ENCODE results near the gene C1QA.

C1QA gene

GRCh38 chr1:22616571-22616970 is 19.9 kb upstream of the C1QA start:
- TF ChIP-seq, protein P1, sequence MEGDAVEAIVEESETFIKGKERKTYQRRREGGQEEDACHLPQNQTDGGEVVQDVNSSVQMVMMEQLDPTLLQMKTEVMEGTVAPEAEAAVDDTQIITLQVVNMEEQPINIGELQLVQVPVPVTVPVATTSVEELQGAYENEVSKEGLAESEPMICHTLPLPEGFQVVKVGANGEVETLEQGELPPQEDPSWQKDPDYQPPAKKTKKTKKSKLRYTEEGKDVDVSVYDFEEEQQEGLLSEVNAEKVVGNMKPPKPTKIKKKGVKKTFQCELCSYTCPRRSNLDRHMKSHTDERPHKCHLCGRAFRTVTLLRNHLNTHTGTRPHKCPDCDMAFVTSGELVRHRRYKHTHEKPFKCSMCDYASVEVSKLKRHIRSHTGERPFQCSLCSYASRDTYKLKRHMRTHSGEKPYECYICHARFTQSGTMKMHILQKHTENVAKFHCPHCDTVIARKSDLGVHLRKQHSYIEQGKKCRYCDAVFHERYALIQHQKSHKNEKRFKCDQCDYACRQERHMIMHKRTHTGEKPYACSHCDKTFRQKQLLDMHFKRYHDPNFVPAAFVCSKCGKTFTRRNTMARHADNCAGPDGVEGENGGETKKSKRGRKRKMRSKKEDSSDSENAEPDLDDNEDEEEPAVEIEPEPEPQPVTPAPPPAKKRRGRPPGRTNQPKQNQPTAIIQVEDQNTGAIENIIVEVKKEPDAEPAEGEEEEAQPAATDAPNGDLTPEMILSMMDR (IDR thresholded peaks at IDR 0.05; ENCODE audit: low read depth, low read length) = no peak
- in situ Hi-C loops (cut with HindIII; ENCODE audit: low sequenced_read_pairs) = no loop called here
- no peak overlapping the region for H3K4me3 ChIP-seq (ENCODE audit: low read depth, low read length)
- no peak for DNase-seq (ENCODE audit: low read depth, low spot score)

- in situ Hi-C loops (cut with HindIII; ENCODE audit: low sequenced_read_pairs) = no loop called here
- no peak overlapping the region for H3K4me3 ChIP-seq (ENCODE audit: low read depth, low read length)
- TF ChIP-seq, protein P1 (IDR thresholded peaks at IDR 0.05; ENCODE audit: low read depth, low read length) = no peak
- no peak for DNase-seq (ENCODE audit: low read depth, low spot score)
These were observed 18.4 kb upstream of the C1QA start for GRCh38 chr1:22618056-22618455.

GRCh38 chr1:22619252-22619651 is 17.2 kb upstream of the C1QA start:
- DNase-seq (ENCODE audit: low read depth, low spot score) = no peak
- in situ Hi-C loops (cut with HindIII; ENCODE audit: low sequenced_read_pairs) = no loop called here
- TF ChIP-seq, protein P1 (IDR thresholded peaks at IDR 0.05; ENCODE audit: low read depth, low read length) = no peak
- no peak overlapping the region for H3K4me3 ChIP-seq (ENCODE audit: low read depth, low read length)

GRCh38 chr1:22619798-22620197 is 16.6 kb upstream of the C1QA start:
- TF ChIP-seq, protein P1 (IDR thresholded peaks at IDR 0.05; ENCODE audit: low read depth, low read length) = no peak
- H3K4me3 ChIP-seq (ENCODE audit: low read depth, low read length) = no peak overlapping the region
- DNase-seq (ENCODE audit: low read depth, low spot score) = no peak
- in situ Hi-C loops (cut with HindIII; ENCODE audit: low sequenced_read_pairs) = no loop called here

- TF ChIP-seq, protein P1 (IDR thresholded peaks at IDR 0.05; ENCODE audit: low read depth, low read length) = no peak
- H3K4me3 ChIP-seq (ENCODE audit: low read depth, low read length) = no peak overlapping the region
- no peak for DNase-seq (ENCODE audit: low read depth, low spot score)
- in situ Hi-C loops (cut with HindIII; ENCODE audit: low sequenced_read_pairs) = no loop called here
These were observed 14.7 kb upstream of the C1QA start for GRCh38 chr1:22621761-22622160.

GRCh38 chr1:22625262-22625925 is 11.0 kb upstream of the C1QA start:
- no peak overlapping the region for H3K4me3 ChIP-seq (ENCODE audit: low read depth, low read length)
- TF ChIP-seq, protein P1 (IDR thresholded peaks at IDR 0.05; ENCODE audit: low read depth, low read length) = no peak
- in situ Hi-C loops (cut with HindIII; ENCODE audit: low sequenced_read_pairs) = no loop called here
- no peak for DNase-seq (ENCODE audit: low read depth, low spot score)
